Prostate gland (tissue), 2 donors: Measurements from ENCODE around the gene PSKH1. TPM values are rescaled to one million over a fixed set of nuclear protein-coding genes. Genes with fewer than 3 reads are reported as not detected.

Experiments used
- DNase-seq: peaks from one replicate; pipeline ENCODE4 v3.0.0-alpha.2; 2019; ENCODE audit warnings: low spot score
- H3K27ac ChIP-seq, 2 donors: fragments of 200-600 bp; sonication (generic); 2 replicates each; pipeline ENCODE4 v1.5.1; 2017 to 2019
- H3K27me3 ChIP-seq: fragments of 200-600 bp; sonication (generic); replicated peaks from 2 replicates; pipeline ENCODE4 v1.5.1; 2019; ENCODE audit not compliant: insufficient read depth
- H3K36me3 ChIP-seq, 2 donors: fragments of 200-600 bp; sonication (generic); 1 replicate in 1 of 2; 2 replicates in 1 of 2; pipeline versions ENCODE4 v1.5.1 to v1.8.1; 2017 to 2019
- H3K4me1 ChIP-seq: fragments of 200-600 bp; sonication (generic); replicated peaks from 2 replicates; pipeline ENCODE4 v1.5.1; 2019
- H3K4me3 ChIP-seq, 2 donors: fragments of 200-600 bp; sonication (generic); 2 replicates each; pipeline ENCODE4 v1.5.1; 2017 to 2019
- H3K9me3 ChIP-seq: fragments of 200-600 bp; sonication (generic); 2 replicates; pipeline ENCODE4 v1.5.1; 2017
- POLR2A ChIP-seq: fragments of 450-650 bp; IDR thresholded peaks from one replicate; pipeline ENCODE4 v1.6.1; 2016; ENCODE audit warnings: antibody characterized with exemption, mild to moderate bottlenecking
- POLR2AphosphoS5 ChIP-seq: sonication (generic); formaldehyde crosslinking; IDR thresholded peaks from one replicate; pipeline ENCODE4 v1.6.1; 2017; ENCODE audit warnings: antibody characterized with exemption
- WGBS: methylation state at CpG from one replicate; pipeline ENCODE4 v1.1.5; 2018; 5-methylcytosine and 5-hydroxymethylcytosine counted together
- intact Hi-C: fragments of 100-400 bp; cut with DNase I; formaldehyde crosslinking; loops from one replicate; pipeline ENCODE4 v1.14.2; 2022
- total RNA-seq, 2 donors: library from RNA; depleted of rRNA; stranded (reverse); fragments of >200 nt; gene quantifications; one replicate each; pipeline ENCODE4 v1.1.0, GENCODE V29; 2016
- TF ChIP-seq, protein P1 (sequence below), 4 experiments: fragments of 200-600 bp in 2 of 4; fragments of 450-650 bp in 2 of 4; sonication (generic) in 2 of 4; IDR thresholded peaks; 1 replicate in 3 of 4; 2 replicates in 1 of 4; pipeline ENCODE4 v1.5.1; 2016 to 2019; ENCODE audit warnings: antibody characterized with exemption in 4 of 4, mild to moderate bottlenecking in 2 of 4, moderate library complexity in 2 of 4

The PSKH1 gene
- total RNA-seq, 2 donors from 2014 or later = 16.7 to 53.2 TPM

DNA sequence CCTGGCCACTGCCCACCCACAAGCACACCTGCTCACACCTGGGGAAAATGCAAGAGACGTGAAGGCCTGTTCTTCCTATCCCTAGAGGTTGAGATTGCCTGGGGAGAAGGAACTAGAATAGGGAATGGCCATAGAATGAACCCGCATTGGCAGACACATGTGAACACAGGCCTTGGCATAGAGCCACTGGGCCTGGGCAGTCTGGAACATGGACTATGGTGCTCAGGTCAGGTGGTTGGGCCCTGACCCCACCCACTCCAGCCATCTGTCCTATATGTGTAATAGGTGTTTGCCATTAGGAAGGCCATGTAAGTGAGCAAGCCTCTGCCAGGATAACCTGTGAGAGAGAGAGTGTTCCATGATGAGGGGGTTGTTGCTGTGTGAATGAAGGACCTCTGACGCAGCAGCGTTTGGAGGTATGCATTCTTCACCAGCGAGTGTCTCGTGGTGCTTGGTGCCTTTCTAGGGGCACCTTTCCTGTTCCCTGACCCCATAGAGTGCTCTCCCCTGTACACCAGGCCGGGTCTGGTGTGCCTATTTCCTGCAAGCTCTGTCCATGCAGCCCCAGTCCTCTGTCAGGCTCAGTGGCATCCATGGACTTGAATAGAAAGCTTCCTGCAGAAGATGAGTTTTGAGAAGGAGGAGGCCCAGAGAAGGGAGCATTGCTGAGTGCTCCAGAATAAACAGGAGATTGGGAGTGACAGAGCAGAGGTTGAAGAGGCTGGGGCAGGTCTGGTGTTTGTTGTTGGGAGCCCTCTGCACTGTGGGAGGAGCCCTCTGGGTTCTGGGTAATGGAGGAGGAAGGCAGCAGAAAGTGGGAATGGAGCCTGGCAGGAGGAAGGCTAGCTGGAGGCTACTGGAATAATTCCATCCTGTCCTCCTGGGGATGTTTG lies 23.0 kb downstream of the PSKH1 start:
- DNase-seq = no peak
- Histone ChIP-seq H3K27me3 (no peaks in the 10 kb centered on the region), H3K27ac (no peak overlapping the region), H3K9me3 (no peaks in the 10 kb centered on the region), H3K36me3 (no peaks in the 10 kb centered on the region), H3K4me1 (no peaks in the 10 kb centered on the region), H3K4me3 (no peak overlapping the region)
- intact Hi-C loops = no loop called here
- WGBS = 66% methylated on average over 7 of the region's 7 CpGs
- no peak for TF ChIP-seq POLR2A
- TF ChIP-seq, protein P1, sequence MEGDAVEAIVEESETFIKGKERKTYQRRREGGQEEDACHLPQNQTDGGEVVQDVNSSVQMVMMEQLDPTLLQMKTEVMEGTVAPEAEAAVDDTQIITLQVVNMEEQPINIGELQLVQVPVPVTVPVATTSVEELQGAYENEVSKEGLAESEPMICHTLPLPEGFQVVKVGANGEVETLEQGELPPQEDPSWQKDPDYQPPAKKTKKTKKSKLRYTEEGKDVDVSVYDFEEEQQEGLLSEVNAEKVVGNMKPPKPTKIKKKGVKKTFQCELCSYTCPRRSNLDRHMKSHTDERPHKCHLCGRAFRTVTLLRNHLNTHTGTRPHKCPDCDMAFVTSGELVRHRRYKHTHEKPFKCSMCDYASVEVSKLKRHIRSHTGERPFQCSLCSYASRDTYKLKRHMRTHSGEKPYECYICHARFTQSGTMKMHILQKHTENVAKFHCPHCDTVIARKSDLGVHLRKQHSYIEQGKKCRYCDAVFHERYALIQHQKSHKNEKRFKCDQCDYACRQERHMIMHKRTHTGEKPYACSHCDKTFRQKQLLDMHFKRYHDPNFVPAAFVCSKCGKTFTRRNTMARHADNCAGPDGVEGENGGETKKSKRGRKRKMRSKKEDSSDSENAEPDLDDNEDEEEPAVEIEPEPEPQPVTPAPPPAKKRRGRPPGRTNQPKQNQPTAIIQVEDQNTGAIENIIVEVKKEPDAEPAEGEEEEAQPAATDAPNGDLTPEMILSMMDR (IDR thresholded peaks at IDR 0.05) = no peak
- TF ChIP-seq POLR2AphosphoS5 = no peak

DNA sequence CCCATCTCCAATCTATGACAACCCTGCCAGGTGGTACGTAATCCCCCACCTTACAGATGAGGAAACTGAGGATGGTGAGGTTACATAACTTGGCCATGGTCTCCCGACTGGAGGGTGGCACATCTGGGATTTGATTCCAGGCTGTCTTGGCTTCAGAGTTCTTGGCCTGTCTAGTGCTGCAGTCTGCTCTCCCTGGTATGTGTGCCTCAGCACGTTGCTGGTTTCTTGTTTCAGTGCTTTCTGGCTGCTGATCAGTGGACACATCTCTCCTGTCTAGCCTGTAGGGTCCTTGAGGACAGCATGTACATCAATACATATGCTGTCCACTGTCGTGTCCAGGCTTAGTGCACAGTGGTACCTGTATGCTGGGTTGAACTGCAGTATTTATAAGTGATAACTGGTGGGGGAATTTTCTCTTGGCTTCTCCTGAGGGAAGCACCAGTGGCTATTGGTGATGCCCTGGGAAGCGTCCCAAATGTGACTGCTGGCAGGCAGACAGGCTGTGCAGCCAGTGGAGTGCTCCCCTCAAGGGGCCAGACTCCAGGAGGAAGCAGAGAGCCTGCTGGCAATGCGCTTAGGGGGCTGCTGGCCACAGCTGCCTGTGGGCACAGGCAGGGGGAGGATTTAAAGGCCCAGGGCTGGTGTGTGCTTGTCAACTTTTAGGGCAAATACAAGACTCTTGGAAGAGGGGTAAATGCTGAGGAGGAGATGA lies 24.2 kb downstream of the PSKH1 start:
- no peak for DNase-seq
- Histone ChIP-seq H3K27ac (peak overlapping the region in 1 of 2 donors; percentile 14), H3K4me1 (no peaks in the 10 kb centered on the region)

DNA sequence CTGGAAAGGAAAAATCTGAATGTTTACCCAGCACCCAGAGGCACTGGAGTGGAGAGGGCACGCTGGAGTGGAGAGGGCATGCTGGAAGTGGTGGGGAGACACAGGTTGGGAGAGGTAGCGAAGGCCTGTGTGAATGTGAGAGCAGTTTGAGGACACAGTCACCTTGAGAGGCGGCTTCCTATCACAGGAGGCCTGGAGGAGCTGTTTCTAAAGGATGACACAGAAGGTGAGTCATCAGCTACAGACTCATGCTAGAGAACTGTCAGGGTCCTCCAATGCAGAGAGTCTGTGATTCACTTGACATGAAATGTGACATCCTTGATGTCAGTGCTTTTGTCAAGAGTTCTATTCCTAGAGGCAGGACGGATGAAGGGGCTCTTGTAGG lies 24.8 kb downstream of the PSKH1 start:
- 66% methylated on average over 4 of the region's 4 CpGs for WGBS
- Histone ChIP-seq H3K4me3 (no peak overlapping the region), H3K36me3 (no peaks in the 10 kb centered on the region), H3K4me1 (no peaks in the 10 kb centered on the region), H3K27me3 (no peaks in the 10 kb centered on the region), H3K27ac (peak overlapping the region in 1 of 2 donors; percentile 14), H3K9me3 (no peaks in the 10 kb centered on the region)
- intact Hi-C loops = no loop called here
- TF ChIP-seq, protein P1 (IDR thresholded peaks at IDR 0.05) = no peak
- TF ChIP-seq POLR2AphosphoS5 = no peak
- TF ChIP-seq POLR2A = no peak
- no peak for DNase-seq

More for the DNA sequence above, 24.2 kb downstream of the PSKH1 start:
- intact Hi-C loops = no loop called here
- TF ChIP-seq POLR2AphosphoS5 (no peak), POLR2A (no peak)
- TF ChIP-seq, protein P1 (IDR thresholded peaks at IDR 0.05) = no peak
- Histone ChIP-seq H3K4me3 (no peak overlapping the region), H3K9me3 (no peaks in the 10 kb centered on the region), H3K36me3 (no peaks in the 10 kb centered on the region), H3K27me3 (no peaks in the 10 kb centered on the region)
- 25% methylated on average over 6 of the region's 6 CpGs for WGBS

DNA sequence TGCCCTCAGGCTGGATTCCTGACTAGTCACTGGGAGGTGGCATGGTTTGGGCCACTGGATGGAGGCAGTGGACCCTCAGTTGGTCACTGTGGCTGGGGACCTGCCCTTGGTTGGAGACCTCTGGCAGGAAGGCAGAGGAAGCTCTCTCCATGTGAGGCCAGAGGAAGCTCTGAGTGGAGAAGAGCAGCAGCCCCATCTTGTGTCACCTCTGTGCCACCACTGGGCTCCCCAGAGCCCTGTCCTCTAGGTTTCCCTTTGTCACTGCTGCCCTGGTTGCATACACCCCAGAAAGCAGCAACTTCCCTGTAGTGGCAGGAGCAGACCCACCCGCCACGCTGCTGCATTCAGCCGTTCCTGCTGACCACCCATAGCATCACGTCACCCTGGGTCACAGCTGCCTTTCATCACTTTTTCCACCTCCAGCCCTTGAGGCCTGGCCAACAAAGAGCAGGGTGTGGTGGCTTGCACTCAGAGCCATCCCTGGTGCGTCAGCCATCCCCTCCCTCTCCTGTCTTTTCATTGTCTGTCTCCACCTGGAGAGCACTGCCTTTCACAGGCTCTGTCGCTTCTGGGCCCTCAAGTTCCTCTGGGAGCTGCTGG lies 26.7 kb downstream of the PSKH1 start:
- TF ChIP-seq POLR2AphosphoS5 (no peak), POLR2A (no peak)
- TF ChIP-seq, protein P1 (IDR thresholded peaks at IDR 0.05) = no peak
- no peaks in the 10 kb centered on the region for H3K36me3 ChIP-seq
- intact Hi-C loops = no loop called here
- no peaks in the 10 kb centered on the region for H3K4me1 ChIP-seq
- 72% methylated on average over 6 of the region's 6 CpGs for WGBS
- H3K9me3 ChIP-seq = no peaks in the 10 kb centered on the region
- H3K4me3 ChIP-seq = no peak overlapping the region
- no peak for DNase-seq
- no peak overlapping the region for H3K27ac ChIP-seq
- H3K27me3 ChIP-seq = no peaks in the 10 kb centered on the region
